Heart left ventricle (tissue), 16 donors: ENCODE measurements around the gene SYNRG. TPM values are rescaled to one million over a fixed set of nuclear protein-coding genes. Genes with fewer than 3 reads are reported as not detected.

Experiments
- ATAC-seq, 4 donors: fragments of 200-7000 bp; cut with Tn5 transposase; one replicate each; pipeline ENCODE4 v1.9.1; 2020 to 2022; ENCODE audit warnings: moderate library complexity in 4 of 4, mild to moderate bottlenecking in 3 of 4, moderate number of reproducible peaks in 1 of 4
- DNase-seq, 5 donors: peaks; one replicate each; pipeline ENCODE4 v3.0.0-alpha.2; 2020
- H3K27ac ChIP-seq, 12 donors: fragments of 200-600 bp; sonication (generic) in 4 of 12; one replicate each; pipeline versions ENCODE4 v1.5.0 to v1.8.0; 2016 to 2022; ENCODE audit warnings: mild to moderate bottlenecking in 2 of 12
- H3K27me3 ChIP-seq, 9 donors: fragments of 200-600 bp; sonication (generic) in 2 of 9; one replicate each; pipeline versions ENCODE4 v1.5.1 to v1.8.0; 2016 to 2022; ENCODE audit warnings: mild to moderate bottlenecking in 3 of 9
- H3K36me3 ChIP-seq, 9 donors: fragments of 200-600 bp; sonication (generic) in 2 of 9; one replicate each; pipeline versions ENCODE4 v1.5.0 to v1.8.0; 2018 to 2022; ENCODE audit warnings: mild to moderate bottlenecking in 2 of 9
- H3K4me1 ChIP-seq, 12 donors: fragments of 200-600 bp; sonication (generic) in 4 of 12; one replicate each; pipeline versions ENCODE4 v1.5.0 to v1.8.0; 2016 to 2022; ENCODE audit warnings: mild to moderate bottlenecking in 3 of 12
- H3K4me3 ChIP-seq, 12 donors: fragments of 200-600 bp; sonication (generic) in 4 of 12; one replicate each; pipeline versions ENCODE4 v1.5.0 to v1.8.0; 2017 to 2022; ENCODE audit warnings: mild to moderate bottlenecking in 9 of 12, moderate library complexity in 4 of 12
- H3K9me3 ChIP-seq, 12 donors: fragments of 200-600 bp; sonication (generic) in 4 of 12; one replicate each; pipeline versions ENCODE4 v1.5.0 to v1.8.0; 2016 to 2022; ENCODE audit warnings: mild to moderate bottlenecking in 1 of 12
- CTCF ChIP-seq, 12 donors: fragments of 200-600 bp; sonication (generic) in 4 of 12; IDR thresholded peaks; one replicate each; pipeline versions ENCODE4 v1.5.0 to v1.8.0; 2018 to 2022; ENCODE audit warnings: antibody characterized with exemption in 12 of 12, mild to moderate bottlenecking in 5 of 12
- POLR2A ChIP-seq, 2 donors: fragments of 450-650 bp; IDR thresholded peaks; one replicate each; pipeline ENCODE4 v1.6.1; 2017; ENCODE audit warnings: antibody characterized with exemption in 2 of 2, mild to moderate bottlenecking in 2 of 2, moderate library complexity in 2 of 2
- WGBS, 4 donors: extraction: QIAGEN DNeasy Blood & Tissue Kit in 2 of 4; methylation state at CpG; one replicate each; pipeline versions ENCODE4 v1.1.5 to v1.1.7; 2013 to 2018; 5-methylcytosine and 5-hydroxymethylcytosine counted together
- intact Hi-C, 10 donors: fragments of 100-400 bp; cut with DNase I; formaldehyde crosslinking; loops; one replicate each; pipeline versions ENCODE4 v1.11.1 to v1.14.2; 2022
- polyA plus RNA-seq, 2 donors: library from polyadenylated mRNA; stranded (reverse); fragments of 200-250 nt; gene quantifications; one replicate each; pipeline ENCODE4 v1.2.3, GENCODE V29; 2013
- total RNA-seq, 9 donors: library from RNA; depleted of rRNA in 2 of 9; stranded (reverse); fragments of >200 nt in 2 of 9; fragmentation: NEBNext Ultra II Directional in 3 of 9; extraction: Animal tissue kit (Norgen Biotek cat#: 25700) in 3 of 9; gene quantifications; one replicate each; pipeline versions ENCODE4 v1.1.0 to v1.2.4, GENCODE V29; 2016 to 2023
- donor health status: ischemic (EF 13 %, LVEDD 7.1; RV severe dilation, severe dysfunction).
- donor health status: healthy with polysubstance abuse.
- donor health status: DM: no; HTN: yes; CAD: no.
- donor health status: DM: no; HTN: no; CAD: no.
- donor health status: ischemic (EF 25% LVEDD 6.9; RV normal size, moderate dysfunction).
- donor health status: ischemic (EF 25% LVEDD 5.7; RV mildly dilated, moderate dysfunction).
- donor health status: healthy.
- donor health status: DM: yes; HTN: yes; CAD: no.
- donor health status: ischemic (EF 35%, LVEDD 5.7; RV mildly dilated, moderate dysfunction).
- donor health status: nonischemic (EF 11% LVEDD 7.7; RV severe dilation, severe dysfunction).
- donor health status: DM: yes; HTN: yes; CAD: no.
- donor health status: PGD.
- donor health status: ischemic (EF 29% LVEDD 5.4; RV normal size, mild dysfunction).
- donor health status: nonischemic (EF 23%, LVEDD 6.1; RV moderate dilation, normal function).

The SYNRG gene
- total and polyA plus RNA-seq, 11 donors = 5.7 to 52.4 (median 30.1) TPM

- WGBS, 4 donors = 91 to 95% (median 93%) methylated on average over 3 of the region's 3 CpGs
- no peak overlapping the region for H3K4me3 ChIP-seq
- H3K9me3 ChIP-seq = no peaks in the 10 kb centered on the region
- H3K27me3 ChIP-seq = no peaks in the 10 kb centered on the region
- DNase-seq = no peak
- no peak for ATAC-seq
- no peak for TF ChIP-seq POLR2A (IDR thresholded peaks at IDR 0.05)
- TF ChIP-seq CTCF (IDR thresholded peaks at IDR 0.05) = no peak
- no peak overlapping the region for H3K27ac ChIP-seq
- peaks cover 0 to 4% (median 0%) of the 10 kb centered on the region in 12 donors for H3K4me1 ChIP-seq
- intact Hi-C loops = no loop called here
- peaks cover 0 to 90% (median 77%) of the 10 kb centered on the region in 9 donors for H3K36me3 ChIP-seq
These were observed 24.2 kb downstream of the SYNRG start for GRCh38 chr17:37585066-37585465.

DNA sequence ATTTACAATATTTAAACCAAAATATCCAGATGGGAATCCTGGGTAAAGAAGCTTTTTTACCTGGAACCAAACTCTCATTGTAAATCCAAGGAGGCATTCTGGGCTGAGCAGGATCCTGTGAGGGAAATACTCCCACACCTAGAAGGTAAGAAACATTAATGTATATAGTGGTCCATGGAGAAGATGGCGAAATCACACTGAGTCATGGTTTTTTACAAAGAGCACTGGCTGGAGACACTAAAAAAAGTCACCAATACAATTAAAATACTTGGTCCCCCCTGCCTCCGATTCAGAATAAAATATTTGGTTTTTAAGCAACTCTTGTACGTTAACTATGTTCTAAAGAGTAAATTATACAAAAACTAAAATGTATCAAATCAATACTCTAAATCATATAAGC is 32.9 kb downstream of the SYNRG start:
- peaks cover 0 to 98% (median 89%) of the 10 kb centered on the region in 9 donors for H3K36me3 ChIP-seq
- DNase-seq (no peak), ATAC-seq (no peak)
- H3K4me3 ChIP-seq = no peak overlapping the region
- 95 to 97% (median 97%) methylated on average over 3 of the region's 3 CpGs for WGBS, 4 donors
- no peaks in the 10 kb centered on the region for H3K4me1 ChIP-seq
- no peaks in the 10 kb centered on the region for H3K27me3 ChIP-seq
- intact Hi-C loops = no loop called here
- H3K9me3 ChIP-seq = peaks cover 0 to 14% (median 2%) of the 10 kb centered on the region in 12 donors
- no peak for TF ChIP-seq CTCF (IDR thresholded peaks at IDR 0.05)
- no peak for TF ChIP-seq POLR2A (IDR thresholded peaks at IDR 0.05)
- H3K27ac ChIP-seq = no peak overlapping the region

- 94 to 97% (median 97%) methylated on average over 2 of the region's 2 CpGs for WGBS, 4 donors
- DNase-seq (no peak), ATAC-seq (no peak)
- Histone ChIP-seq H3K36me3 (peaks cover 0 to 99% (median 91%) of the 10 kb centered on the region in 9 donors), H3K4me1 (no peaks in the 10 kb centered on the region), H3K27ac (no peak overlapping the region), H3K4me3 (no peak overlapping the region), H3K27me3 (no peaks in the 10 kb centered on the region), H3K9me3 (peaks cover 0 to 14% (median 2%) of the 10 kb centered on the region in 12 donors)
- intact Hi-C loops = no loop called here
- TF ChIP-seq CTCF (IDR thresholded peaks at IDR 0.05) (no peak), POLR2A (IDR thresholded peaks at IDR 0.05) (no peak)
These were observed 34.8 kb downstream of the SYNRG start for GRCh38 chr17:37574427-37574826.

GRCh38 chr17:37571674-37572073 is 37.5 kb downstream of the SYNRG start:
- no peak for ATAC-seq
- H3K27ac ChIP-seq = no peak overlapping the region
- no peaks in the 10 kb centered on the region for H3K27me3 ChIP-seq
- peaks cover 0 to 14% (median 2%) of the 10 kb centered on the region in 12 donors for H3K9me3 ChIP-seq
- DNase-seq = no peak
- TF ChIP-seq CTCF (IDR thresholded peaks at IDR 0.05) (no peak), POLR2A (IDR thresholded peaks at IDR 0.05) (no peak)
- H3K4me1 ChIP-seq = peaks cover 0 to 4% (median 0%) of the 10 kb centered on the region in 12 donors
- no peak overlapping the region for H3K4me3 ChIP-seq
- intact Hi-C loops = no loop called here
- H3K36me3 ChIP-seq = peaks cover 0 to 100% (median 93%) of the 10 kb centered on the region in 9 donors
- 75 to 90% (median 79%) methylated on average over 3 of the region's 3 CpGs for WGBS, 4 donors
